Measurements from ENCODE around the gene MAGI3.
"Not testable (repeated sequence)": the region's sequence is repeated elsewhere in the genome, so short reads cannot be mapped to it uniquely, and the experiment has no call there.

MAGI3 gene

GRCh38 chr1:113505357-113505756, 115.0 kb downstream of the MAGI3 start:
- Histone ChIP-seq H3K79me2 (ENCODE audit: insufficient read depth, low read length) (no peaks in the 10 kb centered on the region), H3K4me1 (ENCODE audit: insufficient read depth, low read length, poor library complexity, severe bottlenecking) (no peaks in the 10 kb centered on the region), H3K4me2 (ENCODE audit: low read depth, low read length, poor library complexity, severe bottlenecking) (no peak overlapping the region), H3K36me3 (ENCODE audit: insufficient read depth, low read length) (no peaks in the 10 kb centered on the region), H3K9me3 (ENCODE audit: insufficient read depth, low read depth, low read length) (no peaks in the 10 kb centered on the region; the same call in 1 of the 2 replicates), H3F3A (ENCODE audit: low read depth) (no peaks in the 10 kb centered on the region), H4K20me1 (ENCODE audit: insufficient read depth, low read length, poor library complexity, severe bottlenecking) (no peaks in the 10 kb centered on the region), H3K27me3 (ENCODE audit: insufficient read depth, low read length, poor library complexity, severe bottlenecking) (no peaks in the 10 kb centered on the region), H3K9me2 (replicated peaks; ENCODE audit: low read depth, low read length) (no peaks in the 10 kb centered on the region), H3K9ac (ENCODE audit: low read depth, low read length, poor library complexity, severe bottlenecking) (no peak overlapping the region), H2AFZ (ENCODE audit: low read length) (no peak overlapping the region), H3K4me3 (ENCODE audit: low read length, poor library complexity, severe bottlenecking) (no peak overlapping the region)
- no peak for TF ChIP-seq EZH2phosphoT487 (IDR thresholded peaks at IDR 0.05; ENCODE audit: borderline replicate concordance)
- TF ChIP-seq, protein P1, sequence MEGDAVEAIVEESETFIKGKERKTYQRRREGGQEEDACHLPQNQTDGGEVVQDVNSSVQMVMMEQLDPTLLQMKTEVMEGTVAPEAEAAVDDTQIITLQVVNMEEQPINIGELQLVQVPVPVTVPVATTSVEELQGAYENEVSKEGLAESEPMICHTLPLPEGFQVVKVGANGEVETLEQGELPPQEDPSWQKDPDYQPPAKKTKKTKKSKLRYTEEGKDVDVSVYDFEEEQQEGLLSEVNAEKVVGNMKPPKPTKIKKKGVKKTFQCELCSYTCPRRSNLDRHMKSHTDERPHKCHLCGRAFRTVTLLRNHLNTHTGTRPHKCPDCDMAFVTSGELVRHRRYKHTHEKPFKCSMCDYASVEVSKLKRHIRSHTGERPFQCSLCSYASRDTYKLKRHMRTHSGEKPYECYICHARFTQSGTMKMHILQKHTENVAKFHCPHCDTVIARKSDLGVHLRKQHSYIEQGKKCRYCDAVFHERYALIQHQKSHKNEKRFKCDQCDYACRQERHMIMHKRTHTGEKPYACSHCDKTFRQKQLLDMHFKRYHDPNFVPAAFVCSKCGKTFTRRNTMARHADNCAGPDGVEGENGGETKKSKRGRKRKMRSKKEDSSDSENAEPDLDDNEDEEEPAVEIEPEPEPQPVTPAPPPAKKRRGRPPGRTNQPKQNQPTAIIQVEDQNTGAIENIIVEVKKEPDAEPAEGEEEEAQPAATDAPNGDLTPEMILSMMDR (conservative IDR thresholded peaks at IDR 0.05; ENCODE audit: low read length), result no peak

DNA sequence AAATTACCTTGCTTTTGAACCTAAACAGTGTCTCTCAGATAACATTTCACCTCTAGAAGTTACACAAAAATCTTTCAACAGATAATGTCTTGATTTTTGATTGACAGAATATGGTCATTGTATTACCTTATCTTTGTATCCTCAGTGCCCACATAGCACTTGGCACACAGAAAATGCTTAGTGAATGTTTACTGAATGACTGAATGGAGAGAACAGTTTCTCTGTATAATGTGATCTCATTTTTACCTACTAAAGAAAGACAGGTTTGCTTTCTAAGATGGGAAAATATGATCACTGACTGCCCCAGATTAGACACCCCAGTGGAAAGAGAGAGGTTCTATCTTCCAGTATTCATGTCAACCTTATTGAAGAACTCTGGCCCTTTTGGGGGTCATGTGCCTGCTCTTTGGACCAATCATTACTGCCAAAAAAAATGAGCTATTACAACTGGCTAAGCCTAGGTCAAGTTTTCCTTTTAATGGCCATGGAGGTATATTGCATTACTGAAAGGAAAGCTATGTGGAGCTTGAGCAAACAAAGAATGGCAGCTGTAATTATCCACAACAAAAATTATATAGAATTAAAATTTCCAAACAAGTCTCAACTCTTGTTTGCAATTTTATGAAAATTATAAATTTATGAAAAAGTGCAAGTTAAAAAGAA, 117.4 kb downstream of the MAGI3 start:
- no peak overlapping the region for H3K4me2 ChIP-seq (ENCODE audit: low read depth, low read length, poor library complexity, severe bottlenecking)
- no peaks in the 10 kb centered on the region for H4K20me1 ChIP-seq (ENCODE audit: insufficient read depth, low read length, poor library complexity, severe bottlenecking)
- no peaks in the 10 kb centered on the region for H3K36me3 ChIP-seq (ENCODE audit: insufficient read depth, low read length)
- no peak for TF ChIP-seq EZH2phosphoT487 (IDR thresholded peaks at IDR 0.05; ENCODE audit: borderline replicate concordance)
- TF ChIP-seq, protein P1 (conservative IDR thresholded peaks at IDR 0.05; ENCODE audit: low read length), result no peak
- no peak overlapping the region for H2AFZ ChIP-seq (ENCODE audit: low read length)
- no peaks in the 10 kb centered on the region for H3K4me1 ChIP-seq (ENCODE audit: insufficient read depth, low read length, poor library complexity, severe bottlenecking)
- H3K9me2 ChIP-seq (replicated peaks; ENCODE audit: low read depth, low read length), result no peaks in the 10 kb centered on the region
- H3F3A ChIP-seq (ENCODE audit: low read depth), result no peaks in the 10 kb centered on the region
- H3K79me2 ChIP-seq (ENCODE audit: insufficient read depth, low read length), result no peaks in the 10 kb centered on the region
- no peaks in the 10 kb centered on the region for H3K27me3 ChIP-seq (ENCODE audit: insufficient read depth, low read length, poor library complexity, severe bottlenecking)
- H3K9ac ChIP-seq (ENCODE audit: low read depth, low read length, poor library complexity, severe bottlenecking), result no peak overlapping the region
- no peak overlapping the region for H3K4me3 ChIP-seq (ENCODE audit: low read length, poor library complexity, severe bottlenecking)
- H3K9me3 ChIP-seq (ENCODE audit: insufficient read depth, low read depth, low read length), result no peaks in the 10 kb centered on the region; the same call in 1 of the 2 replicates

- Histone ChIP-seq H3K9me2 (replicated peaks; ENCODE audit: low read depth, low read length) (no peaks in the 10 kb centered on the region), H3F3A (ENCODE audit: low read depth) (no peaks in the 10 kb centered on the region), H3K9me3 (ENCODE audit: insufficient read depth, low read depth, low read length) (no peaks in the 10 kb centered on the region; the same call in 1 of the 2 replicates), H2AFZ (ENCODE audit: low read length) (no peak overlapping the region), H4K20me1 (ENCODE audit: insufficient read depth, low read length, poor library complexity, severe bottlenecking) (no peaks in the 10 kb centered on the region), H3K9ac (ENCODE audit: low read depth, low read length, poor library complexity, severe bottlenecking) (no peak overlapping the region), H3K4me3 (ENCODE audit: low read length, poor library complexity, severe bottlenecking) (no peak overlapping the region), H3K27me3 (ENCODE audit: insufficient read depth, low read length, poor library complexity, severe bottlenecking) (no peaks in the 10 kb centered on the region), H3K4me1 (ENCODE audit: insufficient read depth, low read length, poor library complexity, severe bottlenecking) (no peaks in the 10 kb centered on the region), H3K36me3 (ENCODE audit: insufficient read depth, low read length) (no peaks in the 10 kb centered on the region), H3K4me2 (ENCODE audit: low read depth, low read length, poor library complexity, severe bottlenecking) (no peak overlapping the region), H3K79me2 (ENCODE audit: insufficient read depth, low read length) (no peaks in the 10 kb centered on the region)
- TF ChIP-seq EZH2phosphoT487 (IDR thresholded peaks at IDR 0.05; ENCODE audit: borderline replicate concordance), result no peak
- TF ChIP-seq, protein P1 (conservative IDR thresholded peaks at IDR 0.05; ENCODE audit: low read length), result no peak
Measured at GRCh38 chr1:113508364-113509164, 118.2 kb downstream of the MAGI3 start.

GRCh38 chr1:113509766-113510165, 119.5 kb downstream of the MAGI3 start:
- not testable (repeated sequence) for H3K4me3 ChIP-seq (ENCODE audit: low read length, poor library complexity, severe bottlenecking); H3K4me2 ChIP-seq (ENCODE audit: low read depth, low read length, poor library complexity, severe bottlenecking); H4K20me1 ChIP-seq (ENCODE audit: insufficient read depth, low read length, poor library complexity, severe bottlenecking); H3K27me3 ChIP-seq (ENCODE audit: insufficient read depth, low read length, poor library complexity, severe bottlenecking); H2AFZ ChIP-seq (ENCODE audit: low read length); H3K9me2 ChIP-seq (replicated peaks; ENCODE audit: low read depth, low read length); H3K9me3 ChIP-seq (ENCODE audit: insufficient read depth, low read depth, low read length); H3K36me3 ChIP-seq (ENCODE audit: insufficient read depth, low read length); H3K4me1 ChIP-seq (ENCODE audit: insufficient read depth, low read length, poor library complexity, severe bottlenecking); H3K79me2 ChIP-seq (ENCODE audit: insufficient read depth, low read length); H3K9ac ChIP-seq (ENCODE audit: low read depth, low read length, poor library complexity, severe bottlenecking); H3F3A ChIP-seq (ENCODE audit: low read depth)

Measured in Loucy (cell line).